Smooth muscle cell of the brain vasculature (primary cell): ENCODE data around the gene NAP1L4.
"Not testable (repeated sequence)": the region's sequence is repeated elsewhere in the genome, so short reads cannot be mapped to it uniquely, and the experiment has no call there.

ENCODE experiments used
- DNase-seq: peaks from one replicate; pipeline ENCODE4 v3.0.0-alpha.2; 2012; ENCODE audit warnings: low read depth, low spot score

NAP1L4 gene

DNA sequence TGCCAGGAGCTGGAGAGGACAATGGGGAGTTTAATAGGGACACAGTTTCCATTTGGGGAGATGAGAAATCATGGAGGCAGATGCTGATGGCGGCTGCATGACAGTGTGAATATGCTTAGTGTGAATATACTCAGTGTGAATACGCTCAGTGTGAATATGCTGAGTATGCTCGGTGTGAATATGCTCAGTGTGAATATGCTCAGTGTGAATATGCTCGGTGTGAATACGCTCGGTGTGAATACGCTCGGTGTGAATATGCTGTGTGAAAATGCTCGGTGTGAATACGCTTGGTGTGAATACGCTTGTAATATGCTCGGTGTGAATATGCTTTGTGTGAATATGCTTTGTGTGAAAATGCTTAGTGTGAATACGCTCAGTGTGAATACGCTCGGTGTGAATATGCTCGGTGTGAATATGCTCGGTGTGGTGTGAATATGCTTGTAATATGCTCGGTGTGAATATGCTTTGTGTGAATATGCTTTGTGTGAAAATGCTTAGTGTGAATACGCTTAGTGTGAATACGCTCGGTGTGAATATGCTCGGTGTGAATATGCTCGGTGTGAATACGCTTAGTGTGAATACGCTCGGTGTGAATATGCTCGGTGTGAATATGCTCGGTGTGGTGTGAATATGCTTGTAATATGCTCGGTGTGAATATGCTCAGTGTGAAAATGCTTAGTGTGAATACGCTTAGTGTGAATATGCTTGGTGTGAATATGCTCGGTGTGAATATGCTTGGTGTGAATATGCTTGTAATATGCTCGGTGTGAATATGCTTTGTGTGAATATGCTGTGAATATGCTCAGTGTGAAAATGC is 54.3 kb downstream of the NAP1L4 start:
- DNase-seq: not testable (repeated sequence)

DNA sequence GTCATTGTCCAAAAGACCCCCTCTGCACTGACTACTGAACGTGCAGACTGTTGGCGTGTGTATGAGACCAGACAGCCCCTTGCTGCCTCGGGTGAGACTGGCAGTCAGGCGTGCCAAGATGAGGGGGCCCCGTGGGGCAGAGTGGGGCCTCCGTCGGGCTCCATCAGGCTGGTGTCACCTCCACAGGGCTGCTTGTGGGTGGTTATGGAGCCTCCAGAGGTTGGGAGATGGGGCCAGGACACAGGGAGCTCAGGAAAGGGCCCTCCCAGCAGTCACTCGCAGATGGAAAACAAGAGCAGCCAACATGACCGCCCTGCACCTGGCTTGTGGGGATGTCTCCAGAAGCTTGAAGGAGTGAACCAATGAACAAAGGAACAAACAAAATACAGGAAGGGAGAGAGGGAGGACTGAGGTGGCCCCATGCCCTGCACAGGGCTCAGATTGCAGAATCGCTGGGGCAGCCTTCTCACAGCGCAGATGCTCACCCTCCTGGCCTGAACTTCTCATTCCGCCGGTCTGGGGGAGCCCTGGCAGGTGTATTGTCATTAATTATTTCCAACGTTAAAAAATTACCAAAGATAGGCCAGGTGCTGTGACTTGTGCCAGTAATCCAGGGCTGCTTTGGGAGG is 57.4 kb downstream of the NAP1L4 start:
- no peak for DNase-seq

DNA sequence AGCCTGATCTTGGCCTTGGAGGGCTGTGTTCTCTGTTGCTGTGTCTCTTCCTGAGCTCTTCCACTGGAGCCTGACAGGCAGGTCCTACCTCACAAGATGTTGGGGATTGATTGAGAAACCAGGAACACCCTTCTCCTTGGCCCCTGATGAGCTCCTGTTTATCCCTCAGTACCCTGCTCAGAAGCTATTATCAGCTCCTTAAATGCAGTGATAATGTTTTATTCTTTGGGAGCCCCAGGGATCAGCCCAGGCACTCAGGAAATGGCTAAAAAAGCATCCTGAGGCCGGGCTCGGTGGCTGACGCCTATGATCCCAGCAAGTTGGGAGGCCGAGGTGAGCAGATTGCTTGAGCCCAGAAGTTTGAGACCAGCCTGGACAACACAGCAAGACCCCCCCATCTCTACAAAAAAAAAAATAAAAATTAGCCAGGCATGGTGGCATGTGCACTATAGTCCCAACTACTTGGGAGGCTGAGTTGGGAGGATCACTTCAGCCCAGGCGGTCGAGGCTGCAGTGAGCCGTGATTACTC is 58.0 kb downstream of the NAP1L4 start:
- DNase-seq: no peak

DNA sequence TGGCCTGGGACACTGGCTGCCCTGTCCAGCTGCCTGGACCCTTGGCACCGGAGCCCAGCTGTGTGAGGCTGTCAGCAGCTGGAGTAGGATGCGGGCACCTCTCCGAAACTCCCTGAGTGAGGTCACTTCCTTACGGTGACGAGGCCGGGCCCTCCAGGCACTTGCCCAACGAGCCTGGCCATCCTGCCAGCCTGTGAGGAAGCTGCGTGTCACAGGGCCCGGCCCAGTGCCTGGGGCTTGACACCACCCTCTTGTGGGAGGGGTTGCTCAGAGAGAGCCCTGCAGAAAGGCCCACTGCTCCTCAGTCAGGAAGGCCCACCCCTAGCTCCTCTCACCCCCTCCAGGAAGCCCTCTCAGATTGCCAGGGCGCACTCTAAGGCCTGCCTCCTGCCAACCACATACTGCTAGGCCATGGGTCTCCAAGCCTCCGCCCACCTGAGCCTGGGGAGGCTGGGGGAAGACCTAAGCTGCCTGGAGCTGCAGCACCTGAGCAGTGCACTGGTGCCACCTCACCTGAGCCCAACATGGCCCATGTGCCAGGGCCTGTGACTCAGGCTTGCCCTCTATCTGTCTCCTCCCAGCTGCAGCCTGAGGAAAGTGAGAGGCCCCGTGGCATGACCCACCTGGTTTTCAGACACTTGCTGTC is 58.6 kb downstream of the NAP1L4 start:
- no peak for DNase-seq

DNA sequence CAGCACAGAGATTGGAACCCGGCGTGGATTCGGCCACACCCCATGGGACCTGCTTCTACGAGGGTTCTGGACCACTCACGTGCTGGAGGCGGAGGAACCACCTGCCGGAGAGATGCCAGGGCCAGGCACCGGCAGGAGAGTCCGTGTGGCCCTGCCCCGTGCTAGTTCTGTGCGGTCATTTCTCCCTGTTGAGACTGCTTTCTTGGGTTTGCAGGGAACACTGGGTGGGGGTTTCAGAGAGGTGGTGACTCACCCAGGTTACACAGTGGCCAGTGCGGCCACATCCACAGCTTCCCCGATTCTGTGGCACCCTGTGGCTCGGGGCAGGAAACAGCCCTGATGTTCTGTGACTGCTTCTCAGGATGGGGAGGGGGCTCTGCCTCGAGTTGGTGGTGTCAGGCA is 59.3 kb downstream of the NAP1L4 start:
- no peak for DNase-seq

DNA sequence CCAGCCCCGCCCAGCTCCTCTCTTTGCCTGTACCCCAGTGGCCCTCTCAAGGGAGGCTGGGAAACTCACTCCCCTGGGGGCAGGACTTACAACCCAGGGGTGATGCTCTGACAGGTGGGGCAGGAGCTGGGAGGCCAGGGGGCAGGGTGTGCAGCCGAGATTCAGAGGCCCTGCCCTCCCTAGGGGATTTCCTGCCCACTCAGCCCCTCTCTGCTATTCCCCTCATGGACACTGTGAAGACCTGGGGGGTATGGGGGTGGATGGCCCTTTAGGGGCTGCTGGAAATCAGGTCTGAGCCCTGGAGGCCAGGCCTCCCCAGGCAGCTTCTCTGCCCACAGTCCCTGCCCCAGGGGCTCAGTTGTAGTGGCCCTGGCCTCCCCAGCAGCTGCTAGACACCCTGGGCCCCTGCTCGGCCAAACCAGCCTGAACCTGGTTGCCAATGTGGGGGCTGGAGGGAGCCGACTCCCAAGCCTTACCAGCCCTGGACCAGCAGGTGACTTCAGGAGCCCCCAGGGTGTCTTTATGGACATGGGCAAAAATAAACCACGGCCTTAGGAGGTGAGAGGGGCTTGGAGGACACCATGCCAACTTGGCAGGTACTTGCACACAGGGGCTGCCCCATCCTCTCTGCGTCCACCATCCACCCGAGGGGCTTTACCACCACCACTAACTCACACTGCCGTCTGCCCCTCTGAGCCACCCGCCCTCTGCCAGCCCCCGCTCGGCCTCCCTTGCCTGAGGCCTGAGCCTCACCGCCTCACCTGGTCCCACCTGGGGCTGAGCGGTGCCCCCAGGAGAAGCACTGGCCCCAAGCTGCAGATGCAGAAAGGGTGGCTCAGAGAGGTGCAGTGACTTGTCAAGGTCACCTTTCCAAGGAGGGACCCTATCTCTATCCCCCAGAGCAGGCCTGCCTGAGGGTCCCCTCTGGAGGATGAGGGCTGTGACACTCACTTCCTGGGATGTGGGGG is 60.1 kb downstream of the NAP1L4 start:
- no peak for DNase-seq

DNA sequence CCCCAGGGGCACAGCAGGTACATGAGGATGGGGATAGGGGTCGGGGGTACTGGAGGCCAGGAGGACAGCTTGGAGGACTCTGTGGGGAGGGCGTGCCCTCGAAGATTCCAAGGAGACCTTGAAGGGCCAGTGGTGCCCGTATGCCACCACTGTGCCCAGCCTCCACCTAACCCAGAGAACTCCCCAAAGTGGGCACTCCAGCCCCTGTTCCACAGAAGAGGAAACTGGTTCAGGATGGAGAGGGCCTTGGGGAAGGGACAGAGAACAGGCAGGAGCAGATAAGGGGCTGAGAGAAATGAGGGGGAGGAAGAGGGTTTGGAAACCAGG is 60.7 kb downstream of the NAP1L4 start:
- DNase-seq: no peak

DNA sequence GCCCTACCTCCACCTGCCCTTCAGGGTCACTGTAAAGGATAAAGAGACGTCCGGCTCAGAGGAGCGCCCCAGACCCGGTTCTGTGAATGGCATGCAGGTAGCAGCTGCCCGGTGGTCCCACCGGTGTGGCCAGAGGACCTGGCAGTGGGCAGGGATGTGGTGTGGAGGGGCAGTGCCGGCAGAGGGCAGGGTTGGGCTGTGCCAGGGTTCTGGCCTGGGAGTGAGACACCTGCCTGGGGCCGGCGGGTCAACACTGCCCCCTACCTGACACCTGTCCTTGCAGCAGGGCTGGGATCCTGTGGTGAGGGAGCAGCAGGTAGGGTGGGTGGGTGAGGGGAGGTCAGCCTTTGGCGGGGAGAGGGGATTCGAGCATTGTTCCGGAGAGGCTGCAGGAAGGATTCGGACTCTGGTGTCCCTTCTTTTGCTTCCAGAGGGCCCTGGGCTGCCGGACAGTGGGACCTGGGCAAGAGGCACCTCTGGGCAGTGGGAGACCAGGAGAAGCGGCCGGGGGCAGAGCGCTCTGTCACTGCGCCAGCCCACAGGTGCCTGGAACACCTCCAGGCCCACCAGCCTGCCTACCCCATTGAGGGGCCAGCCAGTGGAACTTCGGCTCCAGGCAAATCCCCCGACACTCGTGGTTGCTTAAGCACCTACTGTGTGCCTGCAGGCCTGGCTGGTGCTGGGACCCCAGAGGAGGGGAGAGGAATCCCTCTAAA is 61.3 kb downstream of the NAP1L4 start:
- no peak for DNase-seq

DNA sequence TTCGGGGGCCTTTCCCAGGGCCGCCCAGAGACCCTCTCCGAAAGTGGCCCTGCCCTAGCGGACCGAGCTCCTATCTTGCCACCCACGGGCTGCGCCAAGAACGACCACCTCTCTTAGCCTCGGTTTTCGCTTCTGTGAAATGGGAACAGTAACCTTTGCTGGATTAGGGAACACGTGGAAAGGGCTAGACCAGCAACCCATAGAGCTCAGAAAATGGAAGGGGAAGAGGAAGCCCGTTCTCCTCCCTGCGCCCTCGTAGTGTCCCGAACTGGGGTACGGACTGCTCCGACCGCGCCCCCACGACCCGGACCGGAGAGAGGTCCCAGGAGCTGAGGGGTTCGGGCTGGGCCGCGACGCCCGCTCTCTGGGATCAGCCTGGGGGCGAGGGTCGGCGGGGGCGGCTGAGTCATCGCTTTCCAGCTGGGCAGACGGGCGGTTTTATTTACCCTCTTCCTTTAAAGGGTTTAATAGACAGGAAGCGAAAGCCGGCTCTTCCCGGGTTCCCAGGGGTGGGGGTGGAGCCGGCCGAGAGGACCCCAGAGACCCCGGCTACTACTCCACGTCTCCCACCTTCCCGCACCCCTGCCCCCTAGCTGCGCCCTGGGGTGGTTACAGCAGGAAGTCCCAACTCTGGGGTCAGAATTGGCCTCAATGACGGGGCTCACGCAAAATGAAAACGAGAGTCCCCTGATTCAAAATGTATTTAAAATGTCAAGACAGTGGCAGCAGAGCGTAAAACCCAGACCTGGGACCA is 62.0 kb downstream of the NAP1L4 start:
- no peak for DNase-seq

DNA sequence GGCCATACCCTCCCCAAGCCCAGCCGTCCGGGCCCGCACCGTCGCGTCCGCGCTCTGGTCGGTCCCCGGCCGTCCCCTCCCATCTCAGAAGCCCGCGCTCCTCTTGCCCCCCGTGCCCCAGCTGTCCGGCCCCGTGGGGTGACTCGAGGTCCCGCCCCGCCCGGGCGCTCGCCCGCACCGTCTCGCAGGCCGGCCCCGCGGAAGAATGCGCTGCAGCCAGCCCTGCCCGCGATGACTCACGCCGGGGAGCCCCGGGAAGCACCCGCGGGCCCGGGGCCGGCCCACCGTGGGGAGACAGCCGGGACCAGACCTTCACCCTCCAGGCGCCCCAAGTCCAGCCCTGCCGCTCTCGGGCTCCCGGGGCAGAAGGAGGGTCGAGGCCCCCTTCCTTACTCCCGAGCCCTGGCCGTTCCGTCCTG is 62.6 kb downstream of the NAP1L4 start:
- no peak for DNase-seq

DNA sequence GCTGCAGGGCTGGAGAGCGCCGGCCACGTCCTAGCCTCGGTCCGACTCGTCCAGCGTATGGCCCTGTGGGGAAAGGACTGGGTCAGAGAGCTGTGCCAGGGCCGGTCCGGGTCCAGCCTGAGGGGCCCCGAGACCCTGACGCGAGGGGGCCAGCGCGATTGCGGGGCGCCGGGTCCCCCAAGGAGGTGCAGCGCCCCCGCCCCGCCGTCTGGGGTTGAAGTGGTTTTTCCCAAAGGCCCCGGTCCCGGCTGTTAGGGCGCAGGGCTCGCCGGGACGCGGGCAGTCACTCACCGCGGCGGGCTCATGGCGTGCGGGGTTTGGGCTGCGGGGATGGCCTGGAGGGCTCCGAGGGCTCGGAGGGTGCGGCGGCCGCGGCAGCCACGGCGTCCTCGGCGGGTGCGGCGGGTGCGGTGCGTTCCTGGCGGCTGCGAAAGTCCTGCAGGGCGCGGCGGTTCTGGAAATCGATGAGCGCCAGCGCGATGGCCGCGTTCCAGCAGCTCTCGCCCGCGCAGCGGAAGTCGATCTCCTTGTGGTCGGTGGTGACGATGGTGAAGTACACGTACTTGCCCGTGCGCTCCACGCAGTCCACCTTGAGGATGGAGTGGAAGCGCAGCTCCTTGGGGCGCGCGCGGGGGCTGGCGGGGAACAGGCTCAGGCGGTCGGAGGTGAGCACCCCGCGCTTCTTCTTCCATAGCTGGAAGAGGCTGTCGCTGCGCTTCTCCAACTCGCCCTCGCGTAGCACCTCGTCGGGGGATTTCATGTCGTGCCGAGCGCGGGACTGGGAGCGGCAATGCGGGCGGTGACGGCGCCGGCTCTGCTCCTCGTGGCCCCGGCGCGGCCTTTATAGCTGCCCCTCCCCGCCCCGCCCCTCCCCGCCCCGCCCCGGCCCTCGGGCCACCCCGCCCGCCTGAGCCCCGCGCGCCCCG is 63.3 kb downstream of the NAP1L4 start, which contains the start of gene PHLDA2:
Gene PHLDA2, minus strand, starts transcription at position 816 of the 926 bp plus-strand sequence. Its CDS starts 56 bp downstream, at position 760.
- DNase-seq: no peak

DNA sequence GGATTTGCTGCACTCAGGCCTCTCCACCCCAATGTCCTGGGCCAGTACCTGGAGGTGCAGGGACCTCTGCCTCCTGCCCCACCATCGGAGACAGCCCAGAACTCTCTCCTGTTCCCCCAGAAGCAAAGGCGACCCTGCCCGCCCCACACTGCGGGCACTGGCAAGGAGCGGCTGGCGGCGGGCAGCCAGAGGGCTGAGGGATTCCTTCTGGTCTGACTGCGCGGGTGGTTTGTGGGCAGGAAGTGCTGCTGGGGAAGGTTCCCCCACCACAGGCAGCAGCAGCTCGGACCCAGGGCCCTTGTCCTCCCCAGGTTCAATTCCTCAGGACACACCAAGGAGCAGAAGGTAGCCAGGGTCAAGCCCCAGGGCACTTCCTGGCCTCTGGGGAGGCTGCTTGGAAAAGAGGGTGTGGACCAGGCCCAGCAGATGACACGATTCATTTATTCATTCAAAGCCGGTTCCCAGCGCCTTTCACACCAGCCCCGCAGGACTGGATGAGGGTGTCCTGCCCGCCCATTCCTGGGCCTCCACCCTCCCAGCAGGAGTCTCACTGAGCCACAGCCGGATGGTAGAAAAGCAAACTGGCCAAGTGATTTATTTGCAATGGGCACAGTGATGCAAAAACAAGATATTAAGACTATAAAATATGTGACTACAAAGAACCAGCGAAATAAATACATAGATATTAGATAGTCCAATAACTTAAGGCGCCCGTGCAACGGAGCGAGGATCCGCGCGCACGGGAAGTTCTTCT is 64.1 kb downstream of the NAP1L4 start:
- no peak for DNase-seq

DNA sequence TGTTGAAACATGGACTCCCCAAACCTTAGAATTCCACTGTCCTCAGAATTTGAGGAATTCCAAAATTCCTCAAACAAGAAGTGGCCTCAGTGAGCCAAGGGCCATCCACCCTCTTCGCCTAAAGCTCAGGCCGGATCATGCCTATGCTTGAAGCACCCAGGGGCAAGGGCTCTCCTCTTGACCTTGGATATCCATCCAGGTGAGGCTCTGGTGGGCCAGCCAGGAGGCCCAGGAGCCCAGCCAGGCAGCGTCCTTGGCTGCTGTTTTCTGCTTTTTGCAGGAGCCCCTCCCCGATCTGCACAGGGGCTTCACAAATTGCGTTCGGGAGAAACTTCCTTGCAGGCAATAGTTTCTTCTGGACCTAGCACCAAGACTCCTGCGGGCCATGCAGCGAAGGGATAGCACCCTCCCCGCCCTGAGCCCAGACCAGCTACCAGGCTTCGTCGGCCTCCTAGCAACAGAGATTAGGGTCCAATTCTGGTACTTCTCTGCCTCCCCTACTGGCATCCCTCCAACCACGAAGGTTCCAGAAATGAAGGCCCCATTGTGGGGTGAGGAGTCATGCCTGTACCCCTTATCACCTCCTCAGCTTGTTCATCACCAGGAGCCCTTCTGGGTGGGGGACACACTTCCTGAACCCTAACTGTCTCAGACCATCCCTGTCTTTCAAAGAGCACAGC is 64.9 kb downstream of the NAP1L4 start:
- DNase-seq: no peak

DNA sequence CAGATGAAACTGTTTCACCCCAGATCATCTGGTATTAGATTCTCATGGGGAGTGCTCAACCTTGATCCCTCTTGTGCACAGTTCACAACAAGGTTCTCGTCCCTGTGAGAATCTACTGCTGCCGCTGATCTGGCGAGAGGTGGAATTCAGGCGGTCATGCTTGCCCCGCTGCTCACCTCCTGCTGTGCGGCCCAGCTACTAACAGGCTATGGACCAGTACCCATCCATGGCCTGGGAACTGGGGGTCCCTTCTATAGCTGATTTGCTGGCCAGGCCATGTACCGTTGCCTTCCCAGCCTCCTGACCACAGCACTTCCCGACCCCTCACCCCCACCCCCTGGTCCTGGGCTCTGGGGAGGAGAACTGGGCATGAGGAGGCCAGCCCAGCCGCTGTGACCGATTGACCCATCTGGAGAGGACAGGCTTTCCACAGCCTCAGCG is 65.5 kb downstream of the NAP1L4 start:
- no peak for DNase-seq

DNA sequence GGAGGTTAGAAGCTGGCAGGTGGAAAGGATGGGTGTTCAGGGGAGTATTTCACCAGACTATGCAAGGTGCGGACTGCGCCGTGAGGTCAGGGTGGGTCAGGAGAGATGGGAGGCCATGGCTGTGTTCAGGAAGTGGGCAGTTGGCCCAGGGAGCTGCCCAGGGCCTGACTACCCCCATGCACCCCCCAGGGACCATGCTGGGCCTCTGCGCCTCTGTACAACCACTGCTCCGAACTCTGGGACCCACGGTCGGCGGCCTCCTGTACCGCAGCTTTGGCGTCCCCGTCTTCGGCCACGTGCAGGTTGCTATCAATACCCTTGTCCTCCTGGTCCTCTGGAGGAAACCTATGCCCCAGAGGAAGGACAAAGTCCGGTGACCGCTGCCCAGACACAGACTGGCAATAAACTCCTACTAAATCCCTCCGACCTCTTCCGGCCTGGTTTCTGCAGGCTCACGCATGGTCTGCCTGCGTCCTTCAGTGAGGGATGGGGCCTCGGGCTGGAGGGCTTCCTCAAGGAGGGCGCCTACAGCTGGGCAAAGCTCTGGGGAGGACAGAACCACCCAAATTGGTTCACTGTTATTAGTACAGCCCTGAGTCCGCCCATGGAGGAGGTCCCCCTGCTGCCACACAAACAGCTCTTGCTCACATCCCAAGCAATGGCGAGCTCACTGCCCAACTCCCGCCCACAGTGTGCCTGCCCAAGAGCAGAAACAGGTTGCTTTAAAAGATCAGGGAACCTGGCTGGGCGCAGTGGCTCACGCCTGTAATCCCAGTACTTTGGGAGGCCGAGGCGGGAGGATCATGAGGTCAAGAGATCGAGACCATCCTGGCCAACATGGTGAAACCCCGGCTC is 67.1 kb downstream of the NAP1L4 start:
- no peak for DNase-seq

DNA sequence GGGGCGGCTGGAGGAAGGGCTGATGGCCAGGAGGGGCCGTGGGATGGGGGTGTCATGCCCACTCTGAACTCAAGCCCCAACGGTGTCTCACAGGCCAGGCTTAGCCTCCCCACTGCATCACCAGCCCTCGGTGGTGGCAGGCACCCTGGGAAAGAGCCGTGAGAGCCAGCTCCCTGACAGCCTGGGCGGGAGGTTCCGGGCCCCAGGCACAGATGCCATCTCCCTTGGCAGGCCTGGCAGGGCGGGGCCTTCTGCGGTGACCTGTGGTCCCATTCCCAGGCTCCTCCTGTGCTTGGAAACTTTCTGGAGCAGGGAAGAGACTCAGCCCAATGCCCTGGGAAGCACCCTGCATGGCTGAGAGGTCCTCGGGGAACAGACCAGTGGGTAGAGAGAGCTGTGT is 67.7 kb downstream of the NAP1L4 start:
- no peak for DNase-seq
